HG03139 (cell line): ENCODE data around the gene LSAMP.
A peak's percentile ranks its signal among the peaks of the same experiment; 100 is the strongest.
"Not testable (repeated sequence)": the region's sequence is repeated elsewhere in the genome, so short reads cannot be mapped to it uniquely, and the experiment has no call there.

Source experiments
- ATAC-seq: cut with Tn5 transposase; IDR thresholded peaks from one replicate; pipeline ENCODE4 v1.9.1; 2021; ENCODE audit not compliant: unreplicated experiment

The LSAMP gene

GRCh38 chr3:115783938-115784738 is 661.1 kb downstream of the LSAMP start:
- peak; percentile 93 for ATAC-seq

GRCh38 chr3:115783426-115783825 is 661.9 kb downstream of the LSAMP start:
- ATAC-seq = not testable (repeated sequence)

GRCh38 chr3:115779011-115779410 is 666.3 kb downstream of the LSAMP start:
- ATAC-seq = no peak

- ATAC-seq = no peak
These were observed 672.3 kb downstream of the LSAMP start for GRCh38 chr3:115772951-115773350.

GRCh38 chr3:115768661-115769060 is 676.6 kb downstream of the LSAMP start:
- ATAC-seq = no peak

- no peak for ATAC-seq
These were observed 678.5 kb downstream of the LSAMP start for GRCh38 chr3:115766587-115767482.

- ATAC-seq = no peak
These were observed 683.4 kb downstream of the LSAMP start for GRCh38 chr3:115761927-115762305.

- ATAC-seq = no peak
These were observed 684.6 kb downstream of the LSAMP start for GRCh38 chr3:115760716-115761115.

- ATAC-seq = no peak
These were observed 687.1 kb downstream of the LSAMP start for GRCh38 chr3:115758076-115758763.

GRCh38 chr3:115752978-115753377 is 692.3 kb downstream of the LSAMP start:
- ATAC-seq = not testable (repeated sequence)
